Measurements from ENCODE around the gene THEM5.

Gene THEM5

GRCh38 chr1:151800830-151801229 lies 52.7 kb downstream of the THEM5 start:
- no peak for DNase-seq (ENCODE audit: low spot score)

- no peak for DNase-seq (ENCODE audit: low spot score)
Measured at GRCh38 chr1:151799179-151800022, 54.1 kb downstream of the THEM5 start.

- DNase-seq (ENCODE audit: low spot score) = no peak
Measured at GRCh38 chr1:151798571-151798970, 54.9 kb downstream of the THEM5 start.
